ENCODE data around the gene CPSF4L. TPM values are rescaled to one million over a fixed set of nuclear protein-coding genes. Genes with fewer than 3 reads are reported as not detected.

CPSF4L gene
- total and polyA plus RNA-seq, 2 of the 13 experiments (the other 11 are each of a cell fraction or from before 2014, with no cell fraction given), result 0.73 to 1.6 TPM

- 0 out of 2 replicates have a peak, but pooled peaks have one; percentile 57 for TF ChIP-seq ZNF276 (CRISPR knock-in tag; IDR thresholded peaks at IDR 0.05; ENCODE audit: low read depth)
- TF ChIP-seq PHF21A (CRISPR knock-in tag; IDR thresholded peaks at IDR 0.05), result peak; percentile 96
- TF ChIP-seq ZFP91 (CRISPR knock-in tag; IDR thresholded peaks at IDR 0.05; ENCODE audit: borderline replicate concordance), result 0 out of 2 replicates have a peak, but pooled peaks have one; percentile 69
- no peak for TF ChIP-seq BORCS8-MEF2B (CRISPR knock-in tag; IDR thresholded peaks at IDR 0.05)
- no peak for TF ChIP-seq ZKSCAN1 (IDR thresholded peaks at IDR 0.05; ENCODE audit: low read length)
- no peak for TF ChIP-seq MTA3 (CRISPR knock-in tag; IDR thresholded peaks at IDR 0.05)
- TF ChIP-seq FLYWCH1 (CRISPR knock-in tag; IDR thresholded peaks at IDR 0.05), result no peak
- TF ChIP-seq DMTF1 (CRISPR knock-in tag; IDR thresholded peaks at IDR 0.05), result no peak
- TF ChIP-seq ZSCAN25 (CRISPR knock-in tag; IDR thresholded peaks at IDR 0.05), result no peak
- no peak for TF ChIP-seq ZNF615 (CRISPR knock-in tag; IDR thresholded peaks at IDR 0.05; ENCODE audit: borderline replicate concordance)
- peak; percentile 60 for TF ChIP-seq ZFY (CRISPR knock-in tag; IDR thresholded peaks at IDR 0.05)
- peak; percentile 84 for TF ChIP-seq NKX3-1 (CRISPR knock-in tag; IDR thresholded peaks at IDR 0.05)
- no peak for TF ChIP-seq ZNF678 (CRISPR knock-in tag; IDR thresholded peaks at IDR 0.05)
- peak; percentile 96 for TF ChIP-seq ISL2 (CRISPR knock-in tag; IDR thresholded peaks at IDR 0.05)
- no peak for TF ChIP-seq ZFYVE20 (CRISPR knock-in tag; IDR thresholded peaks at IDR 0.05; ENCODE audit: borderline replicate concordance, low read depth)
- no peak for TF ChIP-seq DNMT3B (CRISPR knock-in tag; conservative IDR thresholded peaks at IDR 0.05)
- peak; percentile 57; the same call in 1 of the 2 replicates for TF ChIP-seq ZSCAN20 (CRISPR knock-in tag; IDR thresholded peaks at IDR 0.05; ENCODE audit: borderline replicate concordance)
- no peak for TF ChIP-seq MXD3 (CRISPR knock-in tag; IDR thresholded peaks at IDR 0.05)
- no peak; the same call in 1 of the 2 replicates for TF ChIP-seq FOXP1 (IDR thresholded peaks at IDR 0.05)
- peak; percentile 88 for TF ChIP-seq FOXP1 (CRISPR knock-in tag; IDR thresholded peaks at IDR 0.05)
- TF ChIP-seq CEBPB (IDR thresholded peaks at IDR 0.05; ENCODE audit: borderline replicate concordance, low read depth, low read length), result peak; percentile 29
- TF ChIP-seq PATZ1 (CRISPR knock-in tag; IDR thresholded peaks at IDR 0.05), result peak; percentile 100
- no peak for TF ChIP-seq SMC3 (IDR thresholded peaks at IDR 0.05; ENCODE audit: low read length)
- peak; percentile 92 for TF ChIP-seq HDAC1 (CRISPR knock-in tag; IDR thresholded peaks at IDR 0.05)
Observed at GRCh38 chr17:73272906-73273218, 11.2 kb upstream of the CPSF4L start (continued).

Data from HepG2 (cell line).